Esophagus muscularis mucosa (tissue), 3 donors: ENCODE results near the gene PSMB11.

Source experiments
- POLR2A ChIP-seq: fragments of 450-650 bp; IDR thresholded peaks from one replicate; pipeline ENCODE4 v1.6.1; 2017; ENCODE audit warnings: antibody characterized with exemption, moderate library complexity, mild to moderate bottlenecking, low read depth
- POLR2AphosphoS5 ChIP-seq, 2 donors: sonication (generic); formaldehyde crosslinking; IDR thresholded peaks; one replicate each; pipeline ENCODE4 v1.6.1; 2017; ENCODE audit warnings: antibody characterized with exemption in 2 of 2
- TF ChIP-seq, protein P1 (sequence below), 3 experiments: fragments of 200-600 bp in 2 of 3; fragments of 450-650 bp in 1 of 3; sonication (generic) in 2 of 3; IDR thresholded peaks; one replicate each; pipeline ENCODE4 v1.5.1; 2017 to 2019; ENCODE audit warnings: antibody characterized with exemption in 3 of 3, mild to moderate bottlenecking in 2 of 3, moderate library complexity in 1 of 3

DNA sequence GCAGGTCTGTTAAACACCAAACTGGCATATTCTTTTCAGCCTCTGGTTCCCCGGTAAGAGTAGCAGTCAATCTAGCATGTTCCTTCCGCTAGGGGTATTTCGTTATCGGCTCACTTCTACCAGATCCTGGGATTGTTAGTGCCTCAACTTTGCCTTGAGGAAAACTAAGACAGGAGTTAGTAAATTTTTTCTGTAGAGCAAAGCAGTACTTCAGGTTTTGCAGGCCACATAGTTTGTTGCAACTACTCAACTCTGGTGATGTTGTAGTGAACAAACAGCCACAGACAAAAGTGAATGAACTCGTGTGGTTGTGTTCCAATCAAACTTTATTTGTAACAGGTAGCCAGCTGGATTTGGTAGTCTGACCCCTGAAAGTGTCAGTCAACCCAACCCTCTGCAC lies 21.6 kb downstream of the PSMB11 start:
- TF ChIP-seq, protein P1, sequence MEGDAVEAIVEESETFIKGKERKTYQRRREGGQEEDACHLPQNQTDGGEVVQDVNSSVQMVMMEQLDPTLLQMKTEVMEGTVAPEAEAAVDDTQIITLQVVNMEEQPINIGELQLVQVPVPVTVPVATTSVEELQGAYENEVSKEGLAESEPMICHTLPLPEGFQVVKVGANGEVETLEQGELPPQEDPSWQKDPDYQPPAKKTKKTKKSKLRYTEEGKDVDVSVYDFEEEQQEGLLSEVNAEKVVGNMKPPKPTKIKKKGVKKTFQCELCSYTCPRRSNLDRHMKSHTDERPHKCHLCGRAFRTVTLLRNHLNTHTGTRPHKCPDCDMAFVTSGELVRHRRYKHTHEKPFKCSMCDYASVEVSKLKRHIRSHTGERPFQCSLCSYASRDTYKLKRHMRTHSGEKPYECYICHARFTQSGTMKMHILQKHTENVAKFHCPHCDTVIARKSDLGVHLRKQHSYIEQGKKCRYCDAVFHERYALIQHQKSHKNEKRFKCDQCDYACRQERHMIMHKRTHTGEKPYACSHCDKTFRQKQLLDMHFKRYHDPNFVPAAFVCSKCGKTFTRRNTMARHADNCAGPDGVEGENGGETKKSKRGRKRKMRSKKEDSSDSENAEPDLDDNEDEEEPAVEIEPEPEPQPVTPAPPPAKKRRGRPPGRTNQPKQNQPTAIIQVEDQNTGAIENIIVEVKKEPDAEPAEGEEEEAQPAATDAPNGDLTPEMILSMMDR (IDR thresholded peaks at IDR 0.05), result no peak
- TF ChIP-seq POLR2A (no peak), POLR2AphosphoS5 (IDR thresholded peaks at IDR 0.05) (peak in 1 of 2 donors; percentile 3)
